HL-60 (cell line): ENCODE data around the gene RNF168.

Experiments
- GABPA ChIP-seq: IDR thresholded peaks from 2 replicates; pipeline ENCODE4 v1.6.1; 2012; ENCODE audit warnings: low read depth
- POLR2AphosphoS5 ChIP-seq: IDR thresholded peaks from 2 replicates; pipeline ENCODE4 v1.6.1; 2012; ENCODE audit warnings: low read depth
- SPI1 ChIP-seq: IDR thresholded peaks from 2 replicates; pipeline ENCODE4 v1.6.1; 2012; ENCODE audit warnings: low read depth, mild to moderate bottlenecking, borderline replicate concordance
- TF ChIP-seq, protein P1 (sequence below): IDR thresholded peaks from one replicate; pipeline ENCODE4 v1.5.1; 2011; ENCODE audit warnings: low read length, control low read depth, inconsistent platforms; ENCODE audit not compliant: insufficient read depth
- TF ChIP-seq, protein P2 (sequence below): IDR thresholded peaks from 2 replicates; pipeline ENCODE4 v1.6.1; 2012; ENCODE audit warnings: low read depth; ENCODE audit not compliant: insufficient replicate concordance

DNA sequence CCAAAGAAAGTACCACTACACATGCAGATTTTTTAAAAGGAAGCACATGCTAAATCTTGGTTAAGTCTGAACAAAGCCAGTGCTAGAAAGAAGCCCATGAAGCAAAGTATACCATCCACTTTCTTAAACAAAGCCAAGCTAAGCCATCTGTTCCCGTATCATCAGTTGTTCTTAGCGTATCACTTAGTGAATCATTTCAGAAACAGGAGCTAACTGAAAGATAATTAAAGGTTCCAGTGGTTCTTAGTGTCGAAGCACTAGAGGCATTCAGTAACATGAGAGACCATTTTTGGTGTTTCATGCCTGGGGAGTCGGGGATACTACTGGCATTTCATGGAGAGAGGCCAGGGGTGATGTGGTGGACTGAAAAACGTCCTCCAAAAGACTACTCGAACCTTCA lies 84.2 kb downstream of the RNF168 start:
- TF ChIP-seq POLR2AphosphoS5 (no peak), SPI1 (no peak), GABPA (no peak)
- TF ChIP-seq, protein P1, sequence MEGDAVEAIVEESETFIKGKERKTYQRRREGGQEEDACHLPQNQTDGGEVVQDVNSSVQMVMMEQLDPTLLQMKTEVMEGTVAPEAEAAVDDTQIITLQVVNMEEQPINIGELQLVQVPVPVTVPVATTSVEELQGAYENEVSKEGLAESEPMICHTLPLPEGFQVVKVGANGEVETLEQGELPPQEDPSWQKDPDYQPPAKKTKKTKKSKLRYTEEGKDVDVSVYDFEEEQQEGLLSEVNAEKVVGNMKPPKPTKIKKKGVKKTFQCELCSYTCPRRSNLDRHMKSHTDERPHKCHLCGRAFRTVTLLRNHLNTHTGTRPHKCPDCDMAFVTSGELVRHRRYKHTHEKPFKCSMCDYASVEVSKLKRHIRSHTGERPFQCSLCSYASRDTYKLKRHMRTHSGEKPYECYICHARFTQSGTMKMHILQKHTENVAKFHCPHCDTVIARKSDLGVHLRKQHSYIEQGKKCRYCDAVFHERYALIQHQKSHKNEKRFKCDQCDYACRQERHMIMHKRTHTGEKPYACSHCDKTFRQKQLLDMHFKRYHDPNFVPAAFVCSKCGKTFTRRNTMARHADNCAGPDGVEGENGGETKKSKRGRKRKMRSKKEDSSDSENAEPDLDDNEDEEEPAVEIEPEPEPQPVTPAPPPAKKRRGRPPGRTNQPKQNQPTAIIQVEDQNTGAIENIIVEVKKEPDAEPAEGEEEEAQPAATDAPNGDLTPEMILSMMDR, result no peak
- TF ChIP-seq, protein P2, sequence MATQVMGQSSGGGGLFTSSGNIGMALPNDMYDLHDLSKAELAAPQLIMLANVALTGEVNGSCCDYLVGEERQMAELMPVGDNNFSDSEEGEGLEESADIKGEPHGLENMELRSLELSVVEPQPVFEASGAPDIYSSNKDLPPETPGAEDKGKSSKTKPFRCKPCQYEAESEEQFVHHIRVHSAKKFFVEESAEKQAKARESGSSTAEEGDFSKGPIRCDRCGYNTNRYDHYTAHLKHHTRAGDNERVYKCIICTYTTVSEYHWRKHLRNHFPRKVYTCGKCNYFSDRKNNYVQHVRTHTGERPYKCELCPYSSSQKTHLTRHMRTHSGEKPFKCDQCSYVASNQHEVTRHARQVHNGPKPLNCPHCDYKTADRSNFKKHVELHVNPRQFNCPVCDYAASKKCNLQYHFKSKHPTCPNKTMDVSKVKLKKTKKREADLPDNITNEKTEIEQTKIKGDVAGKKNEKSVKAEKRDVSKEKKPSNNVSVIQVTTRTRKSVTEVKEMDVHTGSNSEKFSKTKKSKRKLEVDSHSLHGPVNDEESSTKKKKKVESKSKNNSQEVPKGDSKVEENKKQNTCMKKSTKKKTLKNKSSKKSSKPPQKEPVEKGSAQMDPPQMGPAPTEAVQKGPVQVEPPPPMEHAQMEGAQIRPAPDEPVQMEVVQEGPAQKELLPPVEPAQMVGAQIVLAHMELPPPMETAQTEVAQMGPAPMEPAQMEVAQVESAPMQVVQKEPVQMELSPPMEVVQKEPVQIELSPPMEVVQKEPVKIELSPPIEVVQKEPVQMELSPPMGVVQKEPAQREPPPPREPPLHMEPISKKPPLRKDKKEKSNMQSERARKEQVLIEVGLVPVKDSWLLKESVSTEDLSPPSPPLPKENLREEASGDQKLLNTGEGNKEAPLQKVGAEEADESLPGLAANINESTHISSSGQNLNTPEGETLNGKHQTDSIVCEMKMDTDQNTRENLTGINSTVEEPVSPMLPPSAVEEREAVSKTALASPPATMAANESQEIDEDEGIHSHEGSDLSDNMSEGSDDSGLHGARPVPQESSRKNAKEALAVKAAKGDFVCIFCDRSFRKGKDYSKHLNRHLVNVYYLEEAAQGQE, result no peak
